Germinal center (tissue), 1 donor: ENCODE measurements around the gene VPS36.
"Not testable (repeated sequence)": the region's sequence is repeated elsewhere in the genome, so short reads cannot be mapped to it uniquely, and the experiment has no call there.

Source experiments
- DNase-seq: peaks from one replicate; pipeline ENCODE4 v3.0.0; 2012; ENCODE audit warnings: mixed read lengths, low spot score

Gene VPS36, protein sequence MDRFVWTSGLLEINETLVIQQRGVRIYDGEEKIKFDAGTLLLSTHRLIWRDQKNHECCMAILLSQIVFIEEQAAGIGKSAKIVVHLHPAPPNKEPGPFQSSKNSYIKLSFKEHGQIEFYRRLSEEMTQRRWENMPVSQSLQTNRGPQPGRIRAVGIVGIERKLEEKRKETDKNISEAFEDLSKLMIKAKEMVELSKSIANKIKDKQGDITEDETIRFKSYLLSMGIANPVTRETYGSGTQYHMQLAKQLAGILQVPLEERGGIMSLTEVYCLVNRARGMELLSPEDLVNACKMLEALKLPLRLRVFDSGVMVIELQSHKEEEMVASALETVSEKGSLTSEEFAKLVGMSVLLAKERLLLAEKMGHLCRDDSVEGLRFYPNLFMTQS

GRCh38 chr13:52450012-52450792, at the start of gene VPS36:
Gene VPS36 (minus strand): TSS chr13:52450634. CDS start chr13:52450594, 40 bp downstream.
- peak; percentile 89 for DNase-seq

GRCh38 chr13:52497979-52498378, 47.5 kb upstream of the VPS36 start:
- DNase-seq, result not testable (repeated sequence)

GRCh38 chr13:52494241-52494640, 43.8 kb upstream of the VPS36 start:
- DNase-seq, result not testable (repeated sequence)

DNA sequence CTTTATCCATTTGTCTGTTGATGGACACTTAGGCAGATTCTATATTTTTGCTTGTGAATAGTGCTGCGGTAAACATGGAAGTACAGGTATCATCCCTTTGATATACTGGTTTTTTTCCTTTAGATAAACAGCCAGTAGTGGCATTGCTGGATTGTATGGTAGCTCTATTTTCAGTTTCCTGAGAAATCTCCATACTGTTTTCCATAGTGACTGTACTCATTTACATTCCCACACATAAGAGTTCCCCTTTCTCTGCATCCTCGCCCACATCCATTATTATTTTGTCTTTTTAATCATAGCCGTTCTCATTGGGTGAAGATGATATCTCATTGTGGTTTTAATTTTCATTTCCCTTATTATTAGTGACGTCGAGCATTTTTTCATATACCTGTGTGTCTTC, 40.6 kb upstream of the VPS36 start:
- not testable (repeated sequence) for DNase-seq

DNA sequence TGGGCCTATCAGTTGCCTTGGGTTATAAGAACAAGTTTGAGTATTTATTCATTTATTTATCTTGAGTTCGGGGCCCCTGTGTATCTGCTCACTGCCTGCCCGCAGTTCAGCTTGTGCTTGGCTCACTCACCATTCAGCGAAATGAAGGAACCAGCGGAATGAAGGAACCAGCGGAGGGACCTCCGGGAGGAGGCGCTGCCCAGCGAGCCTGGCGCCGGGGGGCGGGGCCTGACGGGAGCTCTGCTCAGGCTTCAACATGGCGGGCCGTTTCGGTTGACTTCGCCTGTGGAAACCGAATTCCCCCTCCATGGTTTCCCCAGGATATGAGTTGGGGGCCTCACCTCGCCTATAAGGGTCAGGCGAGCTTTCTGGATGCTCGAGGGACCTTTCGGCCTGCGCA, 38.3 kb upstream of the VPS36 start:
- DNase-seq, result not testable (repeated sequence)

DNA sequence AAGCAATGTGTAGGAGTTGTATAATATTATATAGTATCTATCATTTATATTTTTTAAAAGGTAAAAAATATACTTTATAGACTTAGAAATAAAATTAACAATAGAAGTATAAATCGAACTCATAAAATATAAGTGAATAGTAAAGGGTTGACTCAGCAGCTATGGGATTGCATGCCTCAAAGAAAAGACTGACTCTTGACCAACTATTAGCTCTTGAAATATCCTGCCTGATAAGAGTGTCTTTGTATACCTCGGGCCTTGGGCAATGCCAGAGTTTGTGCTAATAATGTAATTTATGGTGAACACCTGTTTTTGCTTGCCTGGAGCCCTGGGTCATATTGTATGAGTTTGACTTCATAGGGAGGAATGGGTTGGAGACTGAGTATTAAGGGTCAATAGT, 36.6 kb upstream of the VPS36 start:
- DNase-seq, result not testable (repeated sequence)

DNA sequence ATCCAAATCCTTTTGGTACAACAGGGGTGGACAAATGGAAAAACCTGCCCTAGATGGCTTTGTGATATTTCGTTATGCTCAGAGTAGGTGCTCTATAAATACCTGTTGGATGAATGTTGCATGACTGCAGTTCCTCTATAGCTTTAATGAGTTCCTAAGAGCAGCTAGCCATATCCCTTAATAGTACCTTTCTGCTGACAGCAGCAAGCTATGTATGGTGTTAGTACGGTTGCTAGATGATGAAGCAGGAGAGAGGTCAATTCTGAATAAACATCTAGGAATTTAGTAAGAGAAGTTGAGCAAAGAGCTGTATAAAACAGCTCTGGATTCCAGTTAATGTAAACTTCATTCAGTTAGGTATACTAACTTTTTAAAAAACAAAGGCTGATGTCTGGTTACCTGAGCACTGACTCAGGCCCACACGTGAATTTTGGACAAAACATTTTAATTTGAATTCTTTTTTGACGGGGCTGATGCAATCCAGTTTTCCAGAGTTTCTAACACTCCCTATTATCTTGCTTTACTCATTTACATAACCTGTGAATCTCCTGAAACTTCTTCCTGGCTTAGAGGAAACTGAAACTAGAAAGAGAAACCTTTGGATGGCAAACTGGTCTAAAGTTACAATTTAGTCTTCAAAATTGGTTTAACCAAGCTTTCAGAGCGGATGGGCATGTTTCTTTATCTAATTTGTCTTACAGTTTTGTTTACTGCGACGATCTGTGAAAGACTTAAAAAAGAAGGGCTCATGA, 30.4 kb upstream of the VPS36 start:
- not testable (repeated sequence) for DNase-seq

DNA sequence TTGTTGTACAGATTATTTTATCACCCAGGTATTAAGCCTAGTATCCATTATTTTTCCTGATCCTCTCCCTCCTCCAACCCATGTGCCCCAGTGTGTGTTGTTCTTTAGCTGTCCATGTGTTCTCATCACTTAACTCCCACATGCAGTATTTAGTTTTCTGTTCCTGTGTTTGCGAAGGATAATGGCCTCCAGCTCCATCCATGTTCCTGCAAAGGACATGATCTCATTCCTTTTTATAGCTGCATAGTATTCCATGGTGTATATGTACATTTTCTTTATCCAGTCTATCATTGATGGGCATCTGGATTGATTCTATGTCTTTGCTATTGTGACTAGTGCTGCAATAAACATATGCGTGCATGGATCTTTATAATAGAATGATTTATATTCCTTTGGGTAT, 18.1 kb upstream of the VPS36 start:
- not testable (repeated sequence) for DNase-seq

DNA sequence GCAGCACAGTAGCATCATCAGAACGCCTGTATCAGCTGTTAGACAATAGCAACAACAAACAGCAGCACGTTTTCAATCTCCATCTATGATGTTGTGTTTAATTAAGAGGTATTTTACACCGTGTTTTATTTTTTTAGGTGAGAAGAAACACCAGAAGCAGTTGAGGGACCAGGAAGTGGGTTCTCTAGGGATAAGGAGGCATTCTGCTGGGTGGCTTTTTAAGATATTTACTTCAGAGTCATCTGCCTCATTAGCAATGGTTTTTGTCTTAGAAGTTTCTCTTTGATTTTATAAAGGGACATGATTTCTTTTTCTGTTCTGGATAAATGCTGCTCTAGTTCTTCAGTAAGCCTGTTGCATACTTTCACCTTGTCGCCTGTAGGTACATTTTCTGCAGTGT, 13.1 kb upstream of the VPS36 start:
- DNase-seq, result no peak

DNA sequence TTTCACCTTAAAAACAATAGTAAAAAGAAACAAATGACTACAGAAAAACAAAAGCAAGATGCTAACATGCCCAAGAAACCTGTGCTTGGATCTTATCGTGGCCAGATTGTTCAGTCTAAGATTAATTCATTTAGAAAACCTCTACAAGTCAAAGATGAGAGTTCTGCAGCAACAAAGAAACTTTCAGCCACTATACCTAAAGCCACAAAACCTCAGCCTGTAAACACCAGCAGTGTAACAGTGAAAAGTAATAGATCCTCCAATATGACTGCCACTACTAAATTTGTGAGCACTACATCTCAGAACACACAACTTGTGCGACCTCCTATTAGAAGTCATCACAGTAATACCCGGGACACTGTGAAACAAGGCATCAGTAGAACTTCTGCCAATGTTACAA, 10.8 kb upstream of the VPS36 start:
- no peak for DNase-seq

GRCh38 chr13:52459668-52460067, 9.2 kb upstream of the VPS36 start:
- DNase-seq, result no peak

DNA sequence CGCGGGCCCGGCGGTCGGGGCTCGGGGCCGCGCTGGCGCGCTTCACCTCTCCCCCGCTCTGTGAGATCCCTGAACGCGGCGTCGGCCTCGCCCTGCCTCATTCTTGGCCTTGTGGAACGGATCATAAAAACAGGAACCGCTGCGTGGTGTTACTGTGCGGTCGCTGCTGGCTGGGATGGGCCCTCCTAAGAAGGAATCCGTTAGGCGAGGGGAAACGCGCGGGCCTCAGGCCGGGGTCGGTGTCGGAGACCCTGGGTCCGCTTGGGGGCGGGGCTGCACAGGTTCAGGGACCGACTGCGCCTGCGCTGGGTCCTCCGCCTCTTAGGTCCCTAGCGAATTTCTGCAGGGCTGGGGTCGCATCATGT, 5.2 kb upstream of the VPS36 start:
- DNase-seq, result peak; percentile 69

DNA sequence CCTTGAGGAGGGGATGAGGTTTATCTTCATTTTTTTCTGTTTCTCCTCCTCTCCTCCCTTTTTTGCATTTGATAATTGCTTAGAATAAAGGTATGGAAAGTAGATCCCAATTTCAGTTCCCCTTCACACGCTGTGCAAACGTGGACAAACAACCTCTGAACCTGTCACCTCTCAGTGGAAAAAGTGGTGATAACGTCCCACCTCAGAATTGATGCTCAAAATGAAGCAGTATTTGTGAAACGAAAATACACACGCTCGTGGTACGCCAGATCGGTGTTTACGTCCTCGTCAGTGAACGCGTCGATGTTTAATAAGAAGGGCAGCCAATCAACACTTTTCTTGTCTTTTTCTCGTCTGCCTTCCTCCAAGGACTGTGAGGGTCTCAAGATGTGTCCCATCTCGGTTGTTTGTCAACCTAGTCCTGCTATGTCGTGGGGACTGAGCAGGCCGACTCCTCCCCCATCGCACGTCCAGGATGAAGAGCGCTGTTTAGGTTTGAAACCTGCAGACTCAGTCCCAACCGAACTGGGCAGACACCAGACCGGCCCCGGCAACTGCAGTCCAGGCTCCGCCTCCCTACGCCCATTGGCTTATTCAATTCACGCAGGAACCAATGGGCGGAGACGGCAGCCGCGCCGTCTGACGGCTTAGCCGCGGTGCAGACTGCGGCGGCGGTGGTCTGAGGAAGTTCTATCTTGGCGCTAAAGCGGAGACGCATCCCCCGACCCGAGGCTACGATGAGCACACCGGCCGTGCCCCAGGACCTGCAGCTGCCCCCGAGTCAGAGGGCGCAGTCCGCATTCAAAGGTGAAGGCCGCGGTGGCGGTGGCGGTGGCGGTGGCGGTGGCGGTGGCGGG, 4.6 kb upstream of the VPS36 start, which contains the start of gene CKAP2:
Gene CKAP2 (plus strand): TSS at position 659 of the 857 bp plus-strand sequence. CDS start 79 bp downstream, at position 738.
- peak; percentile 94 for DNase-seq

DNA sequence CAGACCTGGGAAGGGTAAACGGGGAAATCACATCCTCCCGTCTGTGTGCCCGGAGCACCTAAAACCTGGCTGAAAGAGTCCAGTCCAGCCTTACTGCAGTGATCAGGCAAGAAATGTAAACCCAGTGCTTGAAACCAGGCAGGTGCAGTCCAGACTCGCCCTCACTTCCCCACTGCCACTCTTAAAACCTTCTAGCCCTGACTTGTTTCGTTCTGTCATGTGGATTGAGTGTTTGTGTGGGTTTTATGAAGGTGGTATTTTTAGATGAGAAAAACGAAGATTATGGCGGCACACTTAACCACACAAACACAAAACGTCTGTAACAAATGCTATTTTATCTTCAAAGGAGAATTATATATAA, 4.0 kb upstream of the VPS36 start:
- peak; percentile 49 for DNase-seq

DNA sequence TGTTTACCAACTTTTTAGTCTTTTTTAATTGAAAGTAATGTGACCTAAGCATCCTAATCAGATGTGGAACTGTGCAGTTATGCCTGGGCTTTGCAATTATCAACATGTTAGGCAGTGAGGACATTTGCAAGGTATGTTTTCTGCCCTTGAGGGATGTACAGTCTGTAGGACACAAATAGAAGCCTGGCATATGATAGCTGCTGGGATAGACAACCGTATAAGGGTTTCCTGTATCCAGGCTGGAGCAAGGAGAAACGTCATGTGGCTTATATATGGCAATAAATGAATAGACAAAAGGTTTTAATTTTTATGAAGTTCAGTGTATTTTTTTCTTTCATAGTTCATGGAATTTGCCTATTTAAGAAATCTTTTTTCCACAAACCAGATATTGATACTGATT, 2.0 kb upstream of the VPS36 start:
- no peak for DNase-seq

- no peak for DNase-seq
Measured at GRCh38 chr13:52451135-52451804, 836 bp upstream of the VPS36 start.

GRCh38 chr13:52450793-52451116, 321 bp upstream of the VPS36 start:
- DNase-seq, result no peak

- peak; percentile 6 for DNase-seq
Measured at GRCh38 chr13:52449331-52450011, 963 bp downstream of the VPS36 start.

GRCh38 chr13:52447815-52448552, 2.5 kb downstream of the VPS36 start:
- DNase-seq, result no peak

GRCh38 chr13:52447354-52447753, 3.1 kb downstream of the VPS36 start:
- no peak for DNase-seq
